ENCODE data around the gene ZNF385B. TPM values are rescaled to one million over a fixed set of nuclear protein-coding genes. Genes with fewer than 3 reads are reported as not detected.

The ZNF385B gene
- total and polyA plus RNA-seq, 4 donors = 3.0 to 7.2 (median 3.9) TPM

- Histone ChIP-seq H3K4me3 (ENCODE audit: low read depth in 1 of 3, low read length in 3 of 3) (no peak overlapping the region), H3K9me3 (ENCODE audit: control insufficient read depth in 4 of 4, low read length in 3 of 4) (no peaks in the 10 kb centered on the region), H3K27me3 (ENCODE audit: control insufficient read depth in 4 of 4, insufficient read depth in 4 of 4, low read length in 3 of 4) (no peaks in the 10 kb centered on the region), H3K9ac (ENCODE audit: low read depth in 1 of 2, low read length in 2 of 2) (no peak overlapping the region), H3K4me1 (ENCODE audit: control insufficient read depth in 4 of 4, insufficient read depth in 4 of 4, low read length in 3 of 4) (no peaks in the 10 kb centered on the region), H3K36me3 (ENCODE audit: control insufficient read depth in 4 of 4, insufficient read depth in 3 of 4, low read depth in 1 of 4, low read length in 3 of 4) (no peaks in the 10 kb centered on the region), H3K27ac (ENCODE audit: low read depth in 1 of 2, low read length in 2 of 2) (no peak overlapping the region)
- WGBS = 89% methylated on average over 7 of the region's 7 CpGs
- DNase-seq (ENCODE audit: low spot score) = no peak
- TF ChIP-seq RAD21 (IDR thresholded peaks at IDR 0.05) (no peak), RXRA (IDR thresholded peaks at IDR 0.05) (no peak), HNF4A (conservative IDR thresholded peaks at IDR 0.05) (no peak), REST (IDR thresholded peaks at IDR 0.05) (no peak), ATF3 (IDR thresholded peaks at IDR 0.05) (no peak), HNF4G (IDR thresholded peaks at IDR 0.05) (no peak), FOXA2 (IDR thresholded peaks at IDR 0.05) (no peak), MAX (IDR thresholded peaks at IDR 0.05) (no peak), SP1 (IDR thresholded peaks at IDR 0.05) (no peak), CTCF (IDR thresholded peaks at IDR 0.05; ENCODE audit: low read depth, low read length, missing input control) (no peak), JUND (IDR thresholded peaks at IDR 0.05) (no peak), TAF1 (conservative IDR thresholded peaks at IDR 0.05) (no peak), FOXA1 (IDR thresholded peaks at IDR 0.05) (no peak), ZBTB33 (IDR thresholded peaks at IDR 0.05) (no peak), GABPA (IDR thresholded peaks at IDR 0.05 in 1 of 2, conservative IDR thresholded peaks at IDR 0.05 in 1 of 2) (no peak), YY1 (IDR thresholded peaks at IDR 0.05) (no peak)
Observed at GRCh38 chr2:179612591-179613298, 248.7 kb downstream of the ZNF385B start.
